Neural cell (in vitro differentiated cells): ENCODE results near the gene MAN1B1. TPM values are rescaled to one million over a fixed set of nuclear protein-coding genes. Genes with fewer than 3 reads are reported as not detected.

ENCODE experiments used
- H2AFZ ChIP-seq: fragments of 200-600, 300-800 bp; sonication (generic), shearing (Covaris generic); 2 replicates; pipeline ENCODE4 v1.6.0; 2014; ENCODE audit warnings: low read depth, mild to moderate bottlenecking, antibody characterized with exemption, low read length, moderate library complexity
- H3F3A ChIP-seq: fragments of 200-600 bp; shearing (Covaris generic); 2 replicates; pipeline ENCODE4 v1.6.1; 2016; ENCODE audit warnings: mild to moderate bottlenecking, moderate library complexity, mixed read lengths, antibody characterized with exemption, low read length; ENCODE audit not compliant: insufficient read depth, poor library complexity, severe bottlenecking
- H3K27ac ChIP-seq: fragments of 200-600, 300-800 bp; sonication (generic), shearing (Covaris generic); 2 replicates; pipeline ENCODE4 v1.5.1; 2014; ENCODE audit warnings: mild to moderate bottlenecking, low read length, moderate library complexity
- H3K27me3 ChIP-seq: fragments of 300-800, 200-600 bp; sonication (generic), shearing (Covaris generic); 2 replicates; pipeline ENCODE4 v1.6.0; 2014; ENCODE audit warnings: mild to moderate bottlenecking, low read depth, low read length, moderate library complexity; ENCODE audit not compliant: insufficient read depth
- H3K36me3 ChIP-seq: fragments of 300-800, 200-600 bp; sonication (generic), shearing (Covaris generic); 2 replicates; pipeline ENCODE4 v1.5.1; 2014; ENCODE audit warnings: mild to moderate bottlenecking, antibody characterized with exemption, low read length, moderate library complexity; ENCODE audit not compliant: insufficient read depth
- H3K4me2 ChIP-seq: fragments of 300-800, 200-600 bp; sonication (generic), shearing (Covaris generic); 2 replicates; pipeline ENCODE4 v1.6.0; 2014; ENCODE audit warnings: mild to moderate bottlenecking, low read length
- H3K4me3 ChIP-seq: fragments of 300-800, 200-600 bp; sonication (generic), shearing (Covaris generic); 2 replicates; pipeline ENCODE4 v1.5.1; 2014; ENCODE audit warnings: mild to moderate bottlenecking, low read length, moderate library complexity
- H3K79me2 ChIP-seq: fragments of 200-600 bp; shearing (Covaris generic); replicated peaks from 2 replicates; pipeline ENCODE4 v1.6.0; 2014; ENCODE audit warnings: mild to moderate bottlenecking, low read length, moderate library complexity; ENCODE audit not compliant: insufficient read depth
- H3K9ac ChIP-seq: fragments of 300-800, 200-600 bp; sonication (generic), shearing (Covaris generic); 2 replicates; pipeline ENCODE4 v1.6.1; 2016; ENCODE audit warnings: mild to moderate bottlenecking, low read length, mixed read lengths
- H3K9me2 ChIP-seq: fragments of 200-600 bp; shearing (Covaris generic); 2 replicates; pipeline ENCODE4 v1.6.1; 2016; ENCODE audit warnings: mild to moderate bottlenecking, low read length, mixed read lengths; ENCODE audit not compliant: insufficient read depth
- H3K9me3 ChIP-seq: fragments of 200-600, 300-800 bp; sonication (generic), shearing (Covaris generic); 2 replicates; pipeline ENCODE4 v1.6.1; 2016; ENCODE audit warnings: mild to moderate bottlenecking, mixed run types, low read length, moderate library complexity, mixed read lengths
- H4K20me1 ChIP-seq: fragments of 200-600 bp; shearing (Covaris generic); 2 replicates; pipeline ENCODE4 v1.6.1; 2016; ENCODE audit warnings: mild to moderate bottlenecking, mixed run types; ENCODE audit not compliant: insufficient read depth
- EP300 ChIP-seq: fragments of 450-650 bp; conservative IDR thresholded peaks from 2 replicates; pipeline ENCODE4 v1.6.1; 2014; ENCODE audit warnings: antibody characterized with exemption, mild to moderate bottlenecking, moderate library complexity; ENCODE audit not compliant: poor library complexity, severe bottlenecking
- EZH2 ChIP-seq: fragments of 200-600, 300-800 bp; shearing (Covaris generic), sonication (generic); IDR thresholded peaks from 2 replicates; pipeline ENCODE4 v1.6.1; 2014; ENCODE audit warnings: antibody characterized with exemption, low read length, borderline replicate concordance, mild to moderate bottlenecking; ENCODE audit not compliant: insufficient read depth, poor library complexity, severe bottlenecking
- MXI1 ChIP-seq: fragments of 450-650 bp; conservative IDR thresholded peaks from 2 replicates; pipeline ENCODE4 v1.6.1; 2014; ENCODE audit warnings: antibody characterized with exemption, mild to moderate bottlenecking; ENCODE audit not compliant: poor library complexity, severe bottlenecking
- POLR2AphosphoS5 ChIP-seq: IDR thresholded peaks from 2 replicates; pipeline ENCODE4 v1.6.1; 2012
- RAD21 ChIP-seq: fragments of 450-650 bp; conservative IDR thresholded peaks from 2 replicates; pipeline ENCODE4 v1.6.1; 2014; ENCODE audit warnings: antibody characterized with exemption, mild to moderate bottlenecking, moderate library complexity
- SMC3 ChIP-seq: fragments of 450-650 bp; conservative IDR thresholded peaks from 2 replicates; pipeline ENCODE4 v1.6.1; 2014; ENCODE audit warnings: antibody characterized with exemption, mild to moderate bottlenecking, moderate library complexity; ENCODE audit not compliant: poor library complexity
- TAF1 ChIP-seq: IDR thresholded peaks from 2 replicates; pipeline ENCODE4 v1.6.1; 2012; ENCODE audit warnings: low read depth
- polyA plus RNA-seq: library from polyadenylated mRNA; depleted of rRNA; stranded (reverse); fragments of >200 nt; gene quantifications from 2 replicates; pipeline ENCODE4 v1.2.3, GENCODE V29; 2014
- TF ChIP-seq, protein P1 (sequence below): fragments of 450-650 bp; IDR thresholded peaks from 2 replicates; pipeline ENCODE4 v1.5.1; 2014; ENCODE audit warnings: antibody characterized with exemption, mild to moderate bottlenecking, moderate library complexity; ENCODE audit not compliant: poor library complexity, severe bottlenecking
- TF ChIP-seq, protein P2 (sequence below): IDR thresholded peaks from 2 replicates; pipeline ENCODE4 v1.6.1; 2012; ENCODE audit warnings: borderline replicate concordance

Gene MAN1B1
- polyA plus RNA-seq, 1 donor from 2014 or later = 72.0 TPM

DNA sequence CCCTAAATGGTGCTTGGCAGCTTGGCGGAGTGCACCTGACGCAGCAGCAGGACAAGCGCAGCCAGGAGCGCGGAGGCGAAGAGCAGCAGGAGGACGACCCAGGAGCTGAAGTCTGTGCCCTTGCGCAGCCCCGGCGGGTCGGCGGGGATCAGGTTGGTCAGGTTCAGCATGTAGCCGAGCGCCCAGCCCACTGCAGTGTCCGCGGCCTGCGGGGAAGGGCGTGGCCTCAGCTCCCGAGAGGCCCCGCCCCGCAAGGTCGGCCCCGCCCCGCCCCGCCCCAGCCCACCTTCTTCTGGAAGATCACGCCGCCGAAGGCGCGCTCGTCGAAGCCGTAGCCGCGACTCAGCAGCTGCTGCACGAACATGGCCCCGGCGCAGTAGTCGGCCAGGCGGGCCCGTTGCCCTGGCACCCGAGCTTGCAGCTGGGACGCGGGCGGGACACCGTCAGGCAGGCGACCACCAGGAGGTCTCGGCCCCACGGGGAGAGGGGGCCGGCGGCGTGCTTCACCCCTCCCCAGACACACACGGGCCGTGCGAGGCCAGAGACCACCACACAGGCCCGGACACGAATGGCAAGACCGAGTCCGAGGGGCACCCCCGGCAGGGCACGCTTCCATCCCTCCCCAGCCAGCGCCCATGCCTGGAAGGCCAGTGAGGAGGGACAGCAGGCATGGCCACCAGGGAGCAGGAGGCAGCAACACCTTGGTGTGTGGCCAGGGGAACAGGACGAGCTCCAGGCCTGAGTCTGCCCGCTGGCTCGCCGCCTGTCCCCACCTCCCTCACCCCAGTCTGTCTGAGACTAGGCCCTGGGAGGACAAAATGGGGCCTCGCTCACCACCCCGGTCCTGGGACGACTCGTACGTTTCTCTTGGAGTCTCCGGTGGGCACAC lies 37.9 kb upstream of the MAN1B1 start:
- Histone ChIP-seq H3K4me3 (no peak overlapping the region), H3K9ac (no peak overlapping the region), H3K27me3 (peaks cover 63% of the 10 kb centered on the region), H3K79me2 (peaks cover 16% of the 10 kb centered on the region), H3F3A (no peaks in the 10 kb centered on the region), H3K36me3 (no peaks in the 10 kb centered on the region), H3K9me2 (no peaks in the 10 kb centered on the region), H3K4me2 (no peak overlapping the region), H3K27ac (no peak overlapping the region), H3K9me3 (no peaks in the 10 kb centered on the region), H2AFZ (no peak overlapping the region), H4K20me1 (peaks cover 13% of the 10 kb centered on the region)
- TF ChIP-seq, protein P1, sequence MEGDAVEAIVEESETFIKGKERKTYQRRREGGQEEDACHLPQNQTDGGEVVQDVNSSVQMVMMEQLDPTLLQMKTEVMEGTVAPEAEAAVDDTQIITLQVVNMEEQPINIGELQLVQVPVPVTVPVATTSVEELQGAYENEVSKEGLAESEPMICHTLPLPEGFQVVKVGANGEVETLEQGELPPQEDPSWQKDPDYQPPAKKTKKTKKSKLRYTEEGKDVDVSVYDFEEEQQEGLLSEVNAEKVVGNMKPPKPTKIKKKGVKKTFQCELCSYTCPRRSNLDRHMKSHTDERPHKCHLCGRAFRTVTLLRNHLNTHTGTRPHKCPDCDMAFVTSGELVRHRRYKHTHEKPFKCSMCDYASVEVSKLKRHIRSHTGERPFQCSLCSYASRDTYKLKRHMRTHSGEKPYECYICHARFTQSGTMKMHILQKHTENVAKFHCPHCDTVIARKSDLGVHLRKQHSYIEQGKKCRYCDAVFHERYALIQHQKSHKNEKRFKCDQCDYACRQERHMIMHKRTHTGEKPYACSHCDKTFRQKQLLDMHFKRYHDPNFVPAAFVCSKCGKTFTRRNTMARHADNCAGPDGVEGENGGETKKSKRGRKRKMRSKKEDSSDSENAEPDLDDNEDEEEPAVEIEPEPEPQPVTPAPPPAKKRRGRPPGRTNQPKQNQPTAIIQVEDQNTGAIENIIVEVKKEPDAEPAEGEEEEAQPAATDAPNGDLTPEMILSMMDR = no peak
- no peak for TF ChIP-seq EP300
- TF ChIP-seq POLR2AphosphoS5 = no peak
- no peak for TF ChIP-seq SMC3
- no peak for TF ChIP-seq MXI1
- TF ChIP-seq RAD21 = no peak
- no peak for TF ChIP-seq EZH2
- TF ChIP-seq TAF1 = no peak
- TF ChIP-seq, protein P2, sequence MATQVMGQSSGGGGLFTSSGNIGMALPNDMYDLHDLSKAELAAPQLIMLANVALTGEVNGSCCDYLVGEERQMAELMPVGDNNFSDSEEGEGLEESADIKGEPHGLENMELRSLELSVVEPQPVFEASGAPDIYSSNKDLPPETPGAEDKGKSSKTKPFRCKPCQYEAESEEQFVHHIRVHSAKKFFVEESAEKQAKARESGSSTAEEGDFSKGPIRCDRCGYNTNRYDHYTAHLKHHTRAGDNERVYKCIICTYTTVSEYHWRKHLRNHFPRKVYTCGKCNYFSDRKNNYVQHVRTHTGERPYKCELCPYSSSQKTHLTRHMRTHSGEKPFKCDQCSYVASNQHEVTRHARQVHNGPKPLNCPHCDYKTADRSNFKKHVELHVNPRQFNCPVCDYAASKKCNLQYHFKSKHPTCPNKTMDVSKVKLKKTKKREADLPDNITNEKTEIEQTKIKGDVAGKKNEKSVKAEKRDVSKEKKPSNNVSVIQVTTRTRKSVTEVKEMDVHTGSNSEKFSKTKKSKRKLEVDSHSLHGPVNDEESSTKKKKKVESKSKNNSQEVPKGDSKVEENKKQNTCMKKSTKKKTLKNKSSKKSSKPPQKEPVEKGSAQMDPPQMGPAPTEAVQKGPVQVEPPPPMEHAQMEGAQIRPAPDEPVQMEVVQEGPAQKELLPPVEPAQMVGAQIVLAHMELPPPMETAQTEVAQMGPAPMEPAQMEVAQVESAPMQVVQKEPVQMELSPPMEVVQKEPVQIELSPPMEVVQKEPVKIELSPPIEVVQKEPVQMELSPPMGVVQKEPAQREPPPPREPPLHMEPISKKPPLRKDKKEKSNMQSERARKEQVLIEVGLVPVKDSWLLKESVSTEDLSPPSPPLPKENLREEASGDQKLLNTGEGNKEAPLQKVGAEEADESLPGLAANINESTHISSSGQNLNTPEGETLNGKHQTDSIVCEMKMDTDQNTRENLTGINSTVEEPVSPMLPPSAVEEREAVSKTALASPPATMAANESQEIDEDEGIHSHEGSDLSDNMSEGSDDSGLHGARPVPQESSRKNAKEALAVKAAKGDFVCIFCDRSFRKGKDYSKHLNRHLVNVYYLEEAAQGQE = no peak

GRCh38 chr9:137049544-137050449 lies 37.0 kb upstream of the MAN1B1 start:
- no peak overlapping the region for H3K27ac ChIP-seq
- H2AFZ ChIP-seq = no peak overlapping the region
- H3K27me3 ChIP-seq = peaks cover 72% of the 10 kb centered on the region
- no peaks in the 10 kb centered on the region for H3K36me3 ChIP-seq
- no peak overlapping the region for H3K4me3 ChIP-seq
- H3K9me2 ChIP-seq = no peaks in the 10 kb centered on the region
- TF ChIP-seq EZH2 = no peak
- TF ChIP-seq, protein P1 = peak; percentile 56
- H3K4me2 ChIP-seq = no peak overlapping the region
- H3F3A ChIP-seq = no peaks in the 10 kb centered on the region
- H3K79me2 ChIP-seq = peaks cover 7% of the 10 kb centered on the region
- H3K9me3 ChIP-seq = no peaks in the 10 kb centered on the region
- H3K9ac ChIP-seq = no peak overlapping the region
- H4K20me1 ChIP-seq = peaks cover 4% of the 10 kb centered on the region
